ENCODE data around the gene PEX11G.

- TF ChIP-seq CTCF (IDR thresholded peaks at IDR 0.05) (no peak), POLR2AphosphoS5 (IDR thresholded peaks at IDR 0.05) (no peak), POLR2A (IDR thresholded peaks at IDR 0.05) (no peak), EP300 (IDR thresholded peaks at IDR 0.05) (no peak)
These were observed 47.3 kb upstream of the PEX11G start for GRCh38 chr19:7535998-7536695.

All from gastroesophageal sphincter (tissue), 3 donors.